Upper lobe of right lung (tissue), 1 donor: ENCODE data around the gene RAB3GAP2. TPM values are rescaled to one million over a fixed set of nuclear protein-coding genes. Genes with fewer than 3 reads are reported as not detected.
"Not testable (repeated sequence)": the region's sequence is repeated elsewhere in the genome, so short reads cannot be mapped to it uniquely, and the experiment has no call there.

ENCODE experiments used
- ATAC-seq: fragments of 200-7000 bp; cut with Tn5 transposase; one replicate; pipeline ENCODE4 v1.9.1; 2020; ENCODE audit warnings: mild to moderate bottlenecking, moderate library complexity
- DNase-seq: peaks from one replicate; pipeline ENCODE4 v3.0.0-alpha.2; 2020
- H3K27ac ChIP-seq: fragments of 200-600 bp; one replicate; pipeline ENCODE4 v1.8.0; 2022
- H3K27me3 ChIP-seq: fragments of 200-600 bp; one replicate; pipeline ENCODE4 v1.8.0; 2022; ENCODE audit warnings: mild to moderate bottlenecking
- H3K36me3 ChIP-seq: fragments of 200-600 bp; one replicate; pipeline ENCODE4 v1.8.0; 2022
- H3K4me1 ChIP-seq: fragments of 200-600 bp; one replicate; pipeline ENCODE4 v1.8.0; 2022
- H3K4me3 ChIP-seq: fragments of 200-600 bp; one replicate; pipeline ENCODE4 v1.8.0; 2022; ENCODE audit warnings: mild to moderate bottlenecking
- H3K9me3 ChIP-seq: fragments of 200-600 bp; one replicate; pipeline ENCODE4 v1.8.0; 2022
- CTCF ChIP-seq: fragments of 200-600 bp; IDR thresholded peaks from one replicate; pipeline ENCODE4 v1.8.0; 2022; ENCODE audit warnings: antibody characterized with exemption
- intact Hi-C: fragments of 100-400 bp; cut with DNase I; formaldehyde crosslinking; loops from one replicate; pipeline ENCODE4 v1.11.0; 2022
- total RNA-seq: library from RNA; stranded (reverse); fragmentation: NEBNext Ultra II Directional; extraction: Animal tissue kit (Norgen Biotek cat#: 25700); gene quantifications from one replicate; pipeline ENCODE4 v1.2.1, GENCODE V29; 2021
- donor health status: DM: no; HTN: yes; CAD: no; lungs with severe emphysema.

RAB3GAP2 gene
- total RNA-seq, 1 donor from 2014 or later, result 39.2 TPM

- intact Hi-C loops, result no loop called here
- ATAC-seq, result no peak
Measured at GRCh38 chr1:220219865-220220698, 52.2 kb downstream of the RAB3GAP2 start.

GRCh38 chr1:220219136-220219442 is 53.2 kb downstream of the RAB3GAP2 start:
- Histone ChIP-seq H3K27ac (no peak overlapping the region), H3K9me3 (no peaks in the 10 kb centered on the region), H3K27me3 (no peaks in the 10 kb centered on the region), H3K36me3 (peaks cover 5% of the 10 kb centered on the region), H3K4me3 (no peak overlapping the region), H3K4me1 (no peaks in the 10 kb centered on the region)
- ATAC-seq (no peak), DNase-seq (no peak)
- intact Hi-C loops, result no loop called here
- no peak for TF ChIP-seq CTCF

More at GRCh38 chr1:220219865-220220698, 52.2 kb downstream of the RAB3GAP2 start:
- no peak for DNase-seq
- H3K27me3 ChIP-seq, result no peaks in the 10 kb centered on the region
- H3K36me3 ChIP-seq, result peaks cover 5% of the 10 kb centered on the region
- H3K4me3 ChIP-seq, result no peak overlapping the region
- H3K27ac ChIP-seq, result no peak overlapping the region
- H3K9me3 ChIP-seq, result no peaks in the 10 kb centered on the region
- TF ChIP-seq CTCF, result no peak
- no peaks in the 10 kb centered on the region for H3K4me1 ChIP-seq

GRCh38 chr1:220218397-220219135 is 53.7 kb downstream of the RAB3GAP2 start:
- intact Hi-C loops, DNase-seq, H3K27ac ChIP-seq, H3K4me1 ChIP-seq, H3K36me3 ChIP-seq, H3K9me3 ChIP-seq, H3K27me3 ChIP-seq, H3K4me3 ChIP-seq: not testable (repeated sequence)
- peak; percentile 82 for ATAC-seq
- peak; percentile 55 for TF ChIP-seq CTCF

GRCh38 chr1:220217383-220217988 is 54.8 kb downstream of the RAB3GAP2 start:
- no peaks in the 10 kb centered on the region for H3K4me1 ChIP-seq
- H3K9me3 ChIP-seq, result no peaks in the 10 kb centered on the region
- no peak for ATAC-seq
- no peaks in the 10 kb centered on the region for H3K27me3 ChIP-seq
- H3K4me3 ChIP-seq, result no peak overlapping the region
- TF ChIP-seq CTCF, result peak; percentile 38
- intact Hi-C loops, result no loop called here
- no peak for DNase-seq
- no peaks in the 10 kb centered on the region for H3K36me3 ChIP-seq
- no peak overlapping the region for H3K27ac ChIP-seq

GRCh38 chr1:220213382-220213983 is 58.8 kb downstream of the RAB3GAP2 start:
- intact Hi-C loops, result no loop called here

More at GRCh38 chr1:220213382-220213983, 58.8 kb downstream of the RAB3GAP2 start:
- ATAC-seq, result no peak
- H3K27ac ChIP-seq, result no peak overlapping the region
- TF ChIP-seq CTCF, result no peak
- no peaks in the 10 kb centered on the region for H3K9me3 ChIP-seq
- H3K36me3 ChIP-seq, result peaks cover 23% of the 10 kb centered on the region
- H3K4me1 ChIP-seq, result no peaks in the 10 kb centered on the region
- no peak overlapping the region for H3K4me3 ChIP-seq
- no peaks in the 10 kb centered on the region for H3K27me3 ChIP-seq
- no peak for DNase-seq
